Prostate gland (tissue), 2 donors: Measurements from ENCODE around the gene LRFN3. TPM values are rescaled to one million over a fixed set of nuclear protein-coding genes. Genes with fewer than 3 reads are reported as not detected.

Source experiments
- DNase-seq: peaks from one replicate; pipeline ENCODE4 v3.0.0-alpha.2; 2019; ENCODE audit warnings: low spot score
- H3K27ac ChIP-seq, 2 donors: fragments of 200-600 bp; sonication (generic); 2 replicates each; pipeline ENCODE4 v1.5.1; 2017 to 2019
- H3K27me3 ChIP-seq: fragments of 200-600 bp; sonication (generic); replicated peaks from 2 replicates; pipeline ENCODE4 v1.5.1; 2019; ENCODE audit not compliant: insufficient read depth
- H3K36me3 ChIP-seq, 2 donors: fragments of 200-600 bp; sonication (generic); 1 replicate in 1 of 2; 2 replicates in 1 of 2; pipeline versions ENCODE4 v1.5.1 to v1.8.1; 2017 to 2019
- H3K4me1 ChIP-seq: fragments of 200-600 bp; sonication (generic); replicated peaks from 2 replicates; pipeline ENCODE4 v1.5.1; 2019
- H3K4me3 ChIP-seq, 2 donors: fragments of 200-600 bp; sonication (generic); 2 replicates each; pipeline ENCODE4 v1.5.1; 2017 to 2019
- H3K9me3 ChIP-seq: fragments of 200-600 bp; sonication (generic); 2 replicates; pipeline ENCODE4 v1.5.1; 2017
- CTCF ChIP-seq, 4 experiments: fragments of 200-600 bp in 2 of 4; fragments of 450-650 bp in 2 of 4; sonication (generic) in 2 of 4; IDR thresholded peaks; 1 replicate in 3 of 4; 2 replicates in 1 of 4; pipeline ENCODE4 v1.5.1; 2016 to 2019; ENCODE audit warnings: antibody characterized with exemption in 4 of 4, mild to moderate bottlenecking in 2 of 4, moderate library complexity in 2 of 4
- POLR2A ChIP-seq: fragments of 450-650 bp; IDR thresholded peaks from one replicate; pipeline ENCODE4 v1.6.1; 2016; ENCODE audit warnings: antibody characterized with exemption, mild to moderate bottlenecking
- POLR2AphosphoS5 ChIP-seq: sonication (generic); formaldehyde crosslinking; IDR thresholded peaks from one replicate; pipeline ENCODE4 v1.6.1; 2017; ENCODE audit warnings: antibody characterized with exemption
- WGBS: methylation state at CpG from one replicate; pipeline ENCODE4 v1.1.5; 2018; 5-methylcytosine and 5-hydroxymethylcytosine counted together
- intact Hi-C: fragments of 100-400 bp; cut with DNase I; formaldehyde crosslinking; loops from one replicate; pipeline ENCODE4 v1.14.2; 2022
- total RNA-seq, 2 donors: library from RNA; depleted of rRNA; stranded (reverse); fragments of >200 nt; gene quantifications; one replicate each; pipeline ENCODE4 v1.1.0, GENCODE V29; 2016

The LRFN3 gene
- total RNA-seq, 2 donors from 2014 or later = 21.7 to 32.3 TPM

- no peak for TF ChIP-seq POLR2AphosphoS5
- TF ChIP-seq POLR2A = no peak
- TF ChIP-seq CTCF (IDR thresholded peaks at IDR 0.05) = no peak
- intact Hi-C loops = no loop called here
These were observed 23.8 kb downstream of the LRFN3 start for GRCh38 chr19:35959968-35960320.

GRCh38 chr19:35960432-35960972 is 24.3 kb downstream of the LRFN3 start:
- DNase-seq = no peak
- TF ChIP-seq POLR2AphosphoS5 (no peak), CTCF (IDR thresholded peaks at IDR 0.05) (no peak), POLR2A (no peak)
- peaks cover 7% of the 10 kb centered on the region for H3K27me3 ChIP-seq
- H3K4me1 ChIP-seq = no peaks in the 10 kb centered on the region
- intact Hi-C loops = no loop called here
- 76% methylated on average over 7 of the region's 7 CpGs for WGBS
- no peak overlapping the region for H3K4me3 ChIP-seq
- H3K9me3 ChIP-seq = no peaks in the 10 kb centered on the region
- no peak overlapping the region for H3K27ac ChIP-seq
- no peaks in the 10 kb centered on the region for H3K36me3 ChIP-seq

More at GRCh38 chr19:35959968-35960320, 23.8 kb downstream of the LRFN3 start:
- 38% methylated on average over 20 of the region's 20 CpGs for WGBS
- H3K4me1 ChIP-seq = no peaks in the 10 kb centered on the region
- no peak overlapping the region for H3K27ac ChIP-seq
- H3K27me3 ChIP-seq = peaks cover 7% of the 10 kb centered on the region
- no peaks in the 10 kb centered on the region for H3K9me3 ChIP-seq
- no peak overlapping the region for H3K4me3 ChIP-seq
- DNase-seq = no peak
- no peaks in the 10 kb centered on the region for H3K36me3 ChIP-seq

- Histone ChIP-seq H3K9me3 (no peaks in the 10 kb centered on the region), H3K36me3 (no peaks in the 10 kb centered on the region), H3K27me3 (peaks cover 7% of the 10 kb centered on the region), H3K4me1 (no peaks in the 10 kb centered on the region), H3K4me3 (no peak overlapping the region), H3K27ac (no peak overlapping the region)
- TF ChIP-seq POLR2A (no peak), CTCF (IDR thresholded peaks at IDR 0.05) (no peak), POLR2AphosphoS5 (no peak)
- WGBS = 7% methylated on average over 9 of the region's 9 CpGs
- intact Hi-C loops = no loop called here
- DNase-seq = no peak
These were observed 27.3 kb downstream of the LRFN3 start for GRCh38 chr19:35963514-35963913.

GRCh38 chr19:35966771-35967170 is 30.6 kb downstream of the LRFN3 start:
- Histone ChIP-seq H3K36me3 (no peaks in the 10 kb centered on the region), H3K27ac (no peak overlapping the region), H3K4me1 (no peaks in the 10 kb centered on the region), H3K27me3 (no peaks in the 10 kb centered on the region), H3K4me3 (no peak overlapping the region), H3K9me3 (no peaks in the 10 kb centered on the region)
- 83% methylated on average over 3 of the region's 3 CpGs for WGBS
- DNase-seq = no peak
- no peak for TF ChIP-seq POLR2A
- no peak for TF ChIP-seq CTCF (IDR thresholded peaks at IDR 0.05)
- no peak for TF ChIP-seq POLR2AphosphoS5
- intact Hi-C loops = no loop called here

GRCh38 chr19:35973487-35973886 is 37.3 kb downstream of the LRFN3 start:
- H3K27ac ChIP-seq = no peak overlapping the region
- no peak for TF ChIP-seq CTCF (IDR thresholded peaks at IDR 0.05)
- H3K4me1 ChIP-seq = no peaks in the 10 kb centered on the region
- no peak for DNase-seq
- 33% methylated on average over 8 of the region's 8 CpGs for WGBS
- H3K27me3 ChIP-seq = no peaks in the 10 kb centered on the region
- H3K4me3 ChIP-seq = no peak overlapping the region
- intact Hi-C loops = no loop called here
- H3K36me3 ChIP-seq = no peaks in the 10 kb centered on the region
- no peaks in the 10 kb centered on the region for H3K9me3 ChIP-seq
